Thyroid gland (tissue), 4 donors: ENCODE data around the gene SP3. TPM values are rescaled to one million over a fixed set of nuclear protein-coding genes. Genes with fewer than 3 reads are reported as not detected.

Experiments
- DNase-seq, 2 donors: peaks; one replicate each; pipeline ENCODE4 v3.0.0-alpha.2; 2019
- H3K27ac ChIP-seq, 3 donors: fragments of 200-600 bp; sonication (generic); 1 replicate in 2 of 3; 2 replicates in 1 of 3; pipeline ENCODE4 v1.5.1; 2016 to 2019; ENCODE audit warnings: mild to moderate bottlenecking in 1 of 3, moderate library complexity in 1 of 3
- H3K27me3 ChIP-seq: fragments of 200-600 bp; sonication (generic); one replicate; pipeline ENCODE4 v1.5.1; 2019
- H3K36me3 ChIP-seq, 2 donors: fragments of 200-600 bp; sonication (generic); one replicate each; pipeline ENCODE4 v1.5.1; 2016 to 2019
- H3K4me1 ChIP-seq, 2 donors: fragments of 200-600 bp; sonication (generic); one replicate each; pipeline ENCODE4 v1.5.1; 2017 to 2019
- H3K4me3 ChIP-seq, 3 donors: fragments of 200-600 bp; sonication (generic); replicated peaks in 1 of 3; 1 replicate in 2 of 3; 2 replicates in 1 of 3; pipeline ENCODE4 v1.5.1; 2016; ENCODE audit warnings: mild to moderate bottlenecking in 1 of 3
- H3K9me3 ChIP-seq: fragments of 200-600 bp; sonication (generic); one replicate; pipeline ENCODE4 v1.5.1; 2017
- POLR2A ChIP-seq, 2 donors: fragments of 450-650 bp; IDR thresholded peaks; one replicate each; pipeline ENCODE4 v1.6.1; 2017; ENCODE audit warnings: antibody characterized with exemption in 2 of 2, mild to moderate bottlenecking in 2 of 2, moderate library complexity in 1 of 2
- WGBS, 2 donors: methylation state at CpG; one replicate each; pipeline ENCODE4 v1.1.5; 2017; 5-methylcytosine and 5-hydroxymethylcytosine counted together
- intact Hi-C: fragments of 100-400 bp; cut with DNase I; formaldehyde crosslinking; loops from one replicate; pipeline ENCODE4 v1.15.1; 2023
- total RNA-seq, 4 donors: library from RNA; depleted of rRNA; stranded (reverse); fragments of >200 nt; gene quantifications; one replicate each; pipeline ENCODE4 v1.2.3, GENCODE V29; 2016
- TF ChIP-seq, protein P1 (sequence below), 6 experiments: fragments of 200-600 bp in 3 of 6; fragments of 450-650 bp in 3 of 6; sonication (generic) in 3 of 6; IDR thresholded peaks; one replicate each; pipeline ENCODE4 v1.5.1; 2016 to 2019; ENCODE audit warnings: antibody characterized with exemption in 6 of 6, mild to moderate bottlenecking in 2 of 6, inconsistent platforms in 1 of 6, moderate library complexity in 1 of 6

The SP3 gene
- total RNA-seq, 4 donors from 2014 or later = 152 to 237 (median 186) TPM

DNA sequence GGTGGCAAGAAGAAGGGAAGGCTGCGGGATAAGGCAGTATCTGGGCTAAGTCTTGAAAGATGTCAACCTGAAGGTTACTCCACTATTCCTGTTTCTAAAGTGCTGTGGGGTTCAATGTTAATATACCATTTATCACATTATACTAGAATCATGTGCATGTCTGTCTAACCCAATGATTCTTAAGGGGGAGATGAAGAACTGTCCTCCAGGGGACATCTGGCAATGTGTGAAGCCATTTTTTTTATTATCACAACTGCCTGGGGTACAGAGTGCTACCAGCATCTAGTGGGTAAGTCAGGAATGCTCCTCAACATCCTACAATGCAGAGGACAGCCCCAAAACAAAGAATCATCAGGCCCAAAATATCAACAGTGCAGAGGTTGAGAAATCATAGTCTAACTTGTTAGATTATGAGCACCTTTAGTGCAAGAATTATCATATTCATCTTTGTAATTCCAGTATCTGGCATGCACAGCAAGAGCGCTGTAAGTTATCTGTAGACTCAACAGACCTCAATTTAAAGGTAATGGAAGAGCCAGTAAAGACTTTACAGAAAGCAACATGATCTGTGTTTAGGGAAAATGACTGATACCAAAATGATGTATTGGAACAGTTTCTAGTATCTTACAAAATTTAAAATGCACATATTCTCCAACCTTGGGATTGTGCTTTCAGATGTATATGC lies 26.3 kb downstream of the SP3 start:
- no peak for TF ChIP-seq POLR2A (IDR thresholded peaks at IDR 0.05)
- TF ChIP-seq, protein P1, sequence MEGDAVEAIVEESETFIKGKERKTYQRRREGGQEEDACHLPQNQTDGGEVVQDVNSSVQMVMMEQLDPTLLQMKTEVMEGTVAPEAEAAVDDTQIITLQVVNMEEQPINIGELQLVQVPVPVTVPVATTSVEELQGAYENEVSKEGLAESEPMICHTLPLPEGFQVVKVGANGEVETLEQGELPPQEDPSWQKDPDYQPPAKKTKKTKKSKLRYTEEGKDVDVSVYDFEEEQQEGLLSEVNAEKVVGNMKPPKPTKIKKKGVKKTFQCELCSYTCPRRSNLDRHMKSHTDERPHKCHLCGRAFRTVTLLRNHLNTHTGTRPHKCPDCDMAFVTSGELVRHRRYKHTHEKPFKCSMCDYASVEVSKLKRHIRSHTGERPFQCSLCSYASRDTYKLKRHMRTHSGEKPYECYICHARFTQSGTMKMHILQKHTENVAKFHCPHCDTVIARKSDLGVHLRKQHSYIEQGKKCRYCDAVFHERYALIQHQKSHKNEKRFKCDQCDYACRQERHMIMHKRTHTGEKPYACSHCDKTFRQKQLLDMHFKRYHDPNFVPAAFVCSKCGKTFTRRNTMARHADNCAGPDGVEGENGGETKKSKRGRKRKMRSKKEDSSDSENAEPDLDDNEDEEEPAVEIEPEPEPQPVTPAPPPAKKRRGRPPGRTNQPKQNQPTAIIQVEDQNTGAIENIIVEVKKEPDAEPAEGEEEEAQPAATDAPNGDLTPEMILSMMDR (IDR thresholded peaks at IDR 0.05) = no peak
- no peaks in the 10 kb centered on the region for H3K36me3 ChIP-seq
- no peaks in the 10 kb centered on the region for H3K27me3 ChIP-seq
- DNase-seq = no peak
- H3K27ac ChIP-seq = no peak overlapping the region
- no peaks in the 10 kb centered on the region for H3K9me3 ChIP-seq
- H3K4me1 ChIP-seq = peaks cover 48 to 56% of the 10 kb centered on the region in 2 donors
- WGBS, 2 donors = 95 to 97% methylated on average over 2 of the region's 2 CpGs
- intact Hi-C loops = no loop called here
- H3K4me3 ChIP-seq = no peak overlapping the region

DNA sequence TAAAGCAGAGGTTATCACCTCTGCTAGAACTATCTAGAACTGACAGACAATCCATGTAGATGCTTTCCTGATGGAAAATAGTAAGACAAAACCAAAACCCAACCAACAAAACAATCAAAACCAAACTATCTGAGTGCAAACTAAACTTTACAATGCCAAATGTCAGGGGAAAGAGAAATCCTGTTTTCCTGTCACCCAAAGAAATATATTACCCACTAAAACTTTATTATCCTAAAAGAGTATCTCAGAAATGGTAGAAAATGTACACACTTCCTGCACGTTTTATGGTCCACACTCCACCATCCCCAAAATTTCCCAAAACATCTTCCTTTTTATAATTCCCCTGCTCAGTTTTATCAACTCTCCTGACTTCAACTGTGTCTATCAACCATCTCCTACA lies 29.9 kb downstream of the SP3 start:
- no peaks in the 10 kb centered on the region for H3K36me3 ChIP-seq
- no peak for DNase-seq
- TF ChIP-seq POLR2A (IDR thresholded peaks at IDR 0.05) = no peak
- TF ChIP-seq, protein P1 (IDR thresholded peaks at IDR 0.05) = no peak
- H3K27me3 ChIP-seq = no peaks in the 10 kb centered on the region
- H3K4me1 ChIP-seq = peaks cover 32 to 44% of the 10 kb centered on the region in 2 donors
- WGBS, 2 donors = 53 to 89% methylated on average over 1 of the region's 1 CpG
- intact Hi-C loops = no loop called here
- H3K9me3 ChIP-seq = no peaks in the 10 kb centered on the region
- H3K27ac ChIP-seq = no peak overlapping the region
- no peak overlapping the region for H3K4me3 ChIP-seq

DNA sequence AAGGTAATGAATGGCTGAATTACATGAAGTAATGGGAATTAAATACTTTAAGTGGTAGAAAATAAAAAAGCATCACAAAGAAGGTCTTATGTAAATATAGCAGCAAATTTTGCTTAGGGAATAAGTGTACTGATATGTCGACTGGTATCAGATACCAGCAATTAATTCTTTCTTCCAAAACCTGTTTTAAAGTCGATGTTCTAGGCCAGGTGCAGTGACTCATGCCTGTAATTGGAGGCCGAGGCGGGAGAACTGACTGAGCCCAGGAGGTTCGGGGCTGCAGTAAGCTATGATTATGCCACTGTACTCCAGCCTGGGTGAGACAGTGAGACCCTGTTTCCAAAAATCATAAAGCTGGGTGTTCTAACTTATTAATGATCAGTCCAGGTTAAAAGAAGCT lies 30.3 kb downstream of the SP3 start:
- 85 to 90% methylated on average over 5 of the region's 5 CpGs for WGBS, 2 donors
- Histone ChIP-seq H3K9me3 (no peaks in the 10 kb centered on the region), H3K27me3 (no peaks in the 10 kb centered on the region), H3K27ac (no peak overlapping the region), H3K4me1 (peaks cover 28 to 47% of the 10 kb centered on the region in 2 donors), H3K36me3 (no peaks in the 10 kb centered on the region), H3K4me3 (no peak overlapping the region)
- intact Hi-C loops = no loop called here
- no peak for DNase-seq
- TF ChIP-seq POLR2A (IDR thresholded peaks at IDR 0.05) = no peak
- TF ChIP-seq, protein P1 (IDR thresholded peaks at IDR 0.05) = no peak

DNA sequence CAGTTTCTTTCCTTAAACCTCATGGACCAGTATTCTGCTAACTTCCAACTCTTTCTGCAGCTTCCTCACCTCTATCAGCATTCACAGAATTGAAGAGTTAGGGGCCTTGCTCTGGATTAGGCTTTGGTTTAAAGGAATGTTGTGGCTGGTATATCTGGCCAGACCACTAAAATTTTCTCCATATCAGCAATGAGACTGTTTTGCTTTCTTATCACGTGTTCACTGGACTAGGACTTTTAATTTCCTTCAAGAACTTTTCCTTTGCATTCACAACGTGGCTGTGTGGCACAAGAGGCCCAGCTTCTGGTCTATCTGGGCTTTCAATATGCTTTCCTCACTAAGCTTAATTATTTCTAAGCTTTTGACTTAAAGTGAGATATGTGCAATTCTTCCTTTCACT lies 33.4 kb downstream of the SP3 start:
- WGBS, 2 donors = 57 to 64% methylated on average over 2 of the region's 2 CpGs

DNA sequence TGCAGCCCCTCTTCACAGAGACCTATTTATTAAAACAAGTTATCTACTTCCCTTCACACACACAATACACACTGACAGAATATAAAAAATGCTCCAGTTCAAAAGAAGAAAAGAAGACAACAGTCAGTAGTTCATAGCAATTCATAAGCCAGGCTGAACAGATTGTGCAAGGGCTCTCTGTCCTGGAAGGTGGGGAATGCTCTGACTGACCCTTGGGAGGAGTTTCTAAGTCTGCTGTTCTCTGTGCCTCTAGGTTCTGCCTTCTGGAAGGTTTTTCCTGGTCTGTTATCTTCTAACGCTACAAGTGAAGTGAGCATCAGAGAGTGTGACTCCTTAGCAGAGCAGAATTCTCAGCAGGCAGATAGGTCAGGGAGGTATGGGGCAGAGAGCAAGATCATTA lies 35.7 kb downstream of the SP3 start:
- intact Hi-C loops = no loop called here
- Histone ChIP-seq H3K36me3 (no peaks in the 10 kb centered on the region), H3K4me1 (peaks cover 17 to 23% of the 10 kb centered on the region in 2 donors), H3K27me3 (no peaks in the 10 kb centered on the region), H3K9me3 (no peaks in the 10 kb centered on the region), H3K4me3 (no peak overlapping the region), H3K27ac (no peak overlapping the region)
- no peak for DNase-seq
- no peak for TF ChIP-seq POLR2A (IDR thresholded peaks at IDR 0.05)
- TF ChIP-seq, protein P1 (IDR thresholded peaks at IDR 0.05) = no peak
- WGBS, 2 donors = 88 to 96% methylated on average over 1 of the region's 1 CpG

More for the DNA sequence above, 33.4 kb downstream of the SP3 start:
- intact Hi-C loops = no loop called here
- no peaks in the 10 kb centered on the region for H3K36me3 ChIP-seq
- no peak for TF ChIP-seq POLR2A (IDR thresholded peaks at IDR 0.05)
- TF ChIP-seq, protein P1 (IDR thresholded peaks at IDR 0.05) = no peak
- H3K9me3 ChIP-seq = no peaks in the 10 kb centered on the region
- no peak overlapping the region for H3K27ac ChIP-seq
- DNase-seq = no peak
- H3K4me3 ChIP-seq = no peak overlapping the region
- no peaks in the 10 kb centered on the region for H3K27me3 ChIP-seq
- H3K4me1 ChIP-seq = peaks cover 11 to 27% of the 10 kb centered on the region in 2 donors
